ENCODE results near the gene P2RY6. TPM values are rescaled to one million over a fixed set of nuclear protein-coding genes. Genes with fewer than 3 reads are reported as not detected.

The P2RY6 gene
- total and polyA plus RNA-seq, 11 donors: 0.56 to 17.7 (median 2.0) TPM

DNA sequence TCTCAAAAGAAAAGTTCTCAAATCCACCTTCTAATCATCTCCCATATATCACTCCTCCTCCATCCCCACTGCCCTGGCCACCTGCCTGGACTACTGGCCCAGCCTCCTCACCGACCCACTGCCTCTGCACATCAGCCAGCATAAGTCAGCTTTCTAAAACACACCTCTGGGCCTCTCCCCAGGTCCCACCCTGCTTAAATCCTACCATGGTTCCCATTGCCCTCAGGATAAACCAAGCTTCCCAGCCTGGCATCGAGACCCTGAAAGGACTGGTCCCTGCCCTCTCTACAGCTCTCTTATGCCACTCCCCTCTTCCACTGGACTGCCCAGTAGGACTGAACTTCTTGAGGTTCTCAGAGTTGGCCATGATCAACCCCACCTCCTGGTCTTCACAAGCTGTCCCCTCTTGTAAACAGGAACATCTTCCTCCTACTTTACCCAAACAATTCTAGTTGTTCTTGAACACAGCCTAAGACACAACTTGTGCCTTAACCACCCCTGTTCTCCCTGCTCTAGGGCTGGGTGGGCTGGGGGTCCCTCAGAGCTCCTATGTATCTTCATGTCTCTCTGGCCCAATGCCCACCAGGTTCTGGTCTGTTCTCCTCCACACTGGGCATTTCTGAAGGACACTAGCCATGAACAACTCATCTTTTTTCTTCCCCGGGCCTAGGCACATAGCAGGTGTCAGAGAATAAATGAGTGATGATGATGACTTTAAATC, 12.6 kb upstream of the P2RY6 start:
- Histone ChIP-seq H3K27ac (no peak overlapping the region), H3K36me3 (no peaks in the 10 kb centered on the region), H3K27me3 (peaks cover 0 to 15% (median 0%) of the 10 kb centered on the region in 9 donors), H3K4me3 (no peak overlapping the region), H3K9me3 (no peaks in the 10 kb centered on the region), H3K4me1 (peaks cover 0 to 24% (median 15%) of the 10 kb centered on the region in 12 donors)
- intact Hi-C loops (cut with DNase I): no loop called here
- 79 to 98% (median 97%) methylated on average over 3 of the region's 3 CpGs for WGBS, 4 donors
- TF ChIP-seq CTCF (IDR thresholded peaks at IDR 0.05) (no peak), POLR2A (IDR thresholded peaks at IDR 0.05) (no peak)
- peak in 1 of 5 donors; percentile 7 for DNase-seq
- ATAC-seq: no peak

DNA sequence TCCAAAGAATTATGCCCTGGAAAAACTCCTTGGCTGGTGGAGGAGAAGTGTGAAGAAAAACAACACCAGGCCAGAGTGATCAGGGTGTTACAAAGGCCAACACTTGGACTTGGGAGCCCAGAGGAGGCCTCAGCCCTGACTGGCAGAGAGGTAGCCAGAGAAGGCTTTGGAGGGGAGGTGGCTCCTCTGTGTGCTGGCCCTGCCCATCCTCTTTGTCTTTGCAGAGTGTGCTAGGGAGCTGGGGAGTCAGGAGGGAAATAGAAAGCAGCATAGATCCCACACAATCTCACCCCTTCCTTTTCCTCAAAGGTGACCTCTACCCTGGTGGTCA, 12.0 kb upstream of the P2RY6 start:
- ATAC-seq (no peak), DNase-seq (peak in 1 of 5 donors; percentile 5)
- H3K4me1 ChIP-seq: peaks cover 0 to 28% (median 16%) of the 10 kb centered on the region in 12 donors
- H3K9me3 ChIP-seq: no peaks in the 10 kb centered on the region
- H3K36me3 ChIP-seq: no peaks in the 10 kb centered on the region
- intact Hi-C loops (cut with DNase I): no loop called here
- H3K4me3 ChIP-seq: no peak overlapping the region
- TF ChIP-seq CTCF (IDR thresholded peaks at IDR 0.05) (no peak), POLR2A (IDR thresholded peaks at IDR 0.05) (no peak)
- peaks cover 0 to 20% (median 0%) of the 10 kb centered on the region in 9 donors for H3K27me3 ChIP-seq
- H3K27ac ChIP-seq: no peak overlapping the region

- Histone ChIP-seq H3K27me3 (peaks cover 0 to 24% (median 0%) of the 10 kb centered on the region in 9 donors), H3K4me1 (peaks cover 2 to 38% (median 20%) of the 10 kb centered on the region in 12 donors), H3K36me3 (no peaks in the 10 kb centered on the region), H3K4me3 (no peak overlapping the region), H3K27ac (no peak overlapping the region), H3K9me3 (no peaks in the 10 kb centered on the region)
- DNase-seq (peak in 1 of 5 donors; percentile 11), ATAC-seq (no peak)
- TF ChIP-seq POLR2A (IDR thresholded peaks at IDR 0.05): no peak
- no peak for TF ChIP-seq CTCF (IDR thresholded peaks at IDR 0.05)
- WGBS, 4 donors: 84 to 90% (median 85%) methylated on average over 5 of the region's 5 CpGs
- intact Hi-C loops (cut with DNase I): no loop called here
Observed at GRCh38 chr11:73262851-73263495, 9.2 kb upstream of the P2RY6 start.

GRCh38 chr11:73263640-73264039, 8.5 kb upstream of the P2RY6 start:
- Histone ChIP-seq H3K36me3 (no peaks in the 10 kb centered on the region), H3K4me1 (peaks cover 2 to 34% (median 16%) of the 10 kb centered on the region in 12 donors), H3K4me3 (no peak overlapping the region), H3K27me3 (peaks cover 0 to 24% (median 0%) of the 10 kb centered on the region in 9 donors), H3K27ac (no peak overlapping the region), H3K9me3 (no peaks in the 10 kb centered on the region)
- DNase-seq (peak in 1 of 5 donors; percentile 1), ATAC-seq (no peak)
- intact Hi-C loops (cut with DNase I): no loop called here
- WGBS, 4 donors: 80 to 90% (median 88%) methylated on average over 2 of the region's 2 CpGs
- TF ChIP-seq POLR2A (IDR thresholded peaks at IDR 0.05): no peak
